Measurements from ENCODE around the gene ISG15. TPM values are rescaled to one million over a fixed set of nuclear protein-coding genes. Genes with fewer than 3 reads are reported as not detected.

ISG15 gene
- total and polyA plus RNA-seq, 9 of the 15 experiments (the other 6 are each of a cell fraction or from before 2014, with no cell fraction given), result 0.40 to 58.3 (median 12.2) TPM

DNA sequence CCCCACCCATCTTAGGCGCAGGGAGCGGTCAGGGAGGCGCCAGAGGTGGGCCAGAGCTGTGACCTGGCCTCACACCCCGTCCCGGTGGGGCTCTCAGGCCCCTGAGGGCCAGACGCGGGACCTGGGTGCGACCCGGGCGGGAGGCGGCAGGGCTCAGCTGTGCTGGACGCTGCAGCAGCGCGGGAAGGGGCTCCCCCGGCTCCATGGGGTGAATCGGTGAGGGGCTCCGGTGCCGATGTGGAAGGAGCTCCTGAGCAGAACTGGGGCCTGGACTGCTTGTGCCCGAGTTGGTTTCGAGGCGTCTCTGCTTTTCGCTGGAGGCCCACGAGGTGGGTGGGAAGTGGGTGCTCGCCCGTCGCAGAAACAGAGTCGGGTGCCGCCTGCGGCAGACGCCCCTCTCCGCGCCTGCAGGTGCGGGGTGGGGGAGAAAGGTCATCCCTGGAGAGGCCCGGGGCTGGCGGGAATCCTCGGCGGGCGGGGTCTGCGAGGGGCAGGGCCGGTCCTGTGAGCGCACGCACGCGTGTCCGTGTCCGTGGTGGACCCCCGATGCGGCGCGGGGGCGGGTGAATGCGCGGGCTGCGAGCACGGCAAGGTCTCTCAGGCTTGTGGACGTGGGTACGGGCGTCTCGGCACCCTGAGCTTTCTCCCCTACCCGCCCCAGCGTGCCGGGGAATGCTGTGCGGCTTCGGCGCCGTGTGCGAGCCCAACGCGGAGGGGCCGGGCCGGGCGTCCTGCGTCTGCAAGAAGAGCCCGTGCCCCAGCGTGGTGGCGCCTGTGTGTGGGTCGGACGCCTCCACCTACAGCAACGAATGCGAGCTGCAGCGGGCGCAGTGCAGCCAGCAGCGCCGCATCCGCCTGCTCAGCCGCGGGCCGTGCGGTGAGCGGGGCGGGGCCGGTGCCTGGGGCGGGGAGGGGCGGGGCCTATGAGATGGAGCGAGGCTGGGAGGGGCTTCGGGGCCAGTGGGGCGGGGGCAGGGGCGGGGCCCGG lies 27.0 kb downstream of the ISG15 start (continued):
- TF ChIP-seq NCOR1 (IDR thresholded peaks at IDR 0.05) (no peak), JUND (IDR thresholded peaks at IDR 0.05; ENCODE audit: borderline replicate concordance, low read depth, low read length) (no peak), JUND (tag; IDR thresholded peaks at IDR 0.05; ENCODE audit: borderline replicate concordance, low read depth, low read length) (no peak; the same call in 2 of the 3 replicates), LEF1 (IDR thresholded peaks at IDR 0.05) (no peak), ETV6 (IDR thresholded peaks at IDR 0.05; ENCODE audit: borderline replicate concordance in 1 of 2, low read depth in 2 of 2, low read length in 1 of 2) (no peak), ETV6 (CRISPR knock-in tag; IDR thresholded peaks at IDR 0.05; ENCODE audit: borderline replicate concordance) (no peak), SAFB (IDR thresholded peaks at IDR 0.05; ENCODE audit: borderline replicate concordance, low read depth, low read length) (peak; percentile 97), ZBED1 (IDR thresholded peaks at IDR 0.05) (no peak), SIN3B (IDR thresholded peaks at IDR 0.05; ENCODE audit: low read depth) (no peak; the same call in 1 of the 2 replicates), ZNF143 (CRISPR knock-in tag; IDR thresholded peaks at IDR 0.05) (no peak; the same call in 1 of the 2 replicates)
- TF ChIP-seq, protein P1, sequence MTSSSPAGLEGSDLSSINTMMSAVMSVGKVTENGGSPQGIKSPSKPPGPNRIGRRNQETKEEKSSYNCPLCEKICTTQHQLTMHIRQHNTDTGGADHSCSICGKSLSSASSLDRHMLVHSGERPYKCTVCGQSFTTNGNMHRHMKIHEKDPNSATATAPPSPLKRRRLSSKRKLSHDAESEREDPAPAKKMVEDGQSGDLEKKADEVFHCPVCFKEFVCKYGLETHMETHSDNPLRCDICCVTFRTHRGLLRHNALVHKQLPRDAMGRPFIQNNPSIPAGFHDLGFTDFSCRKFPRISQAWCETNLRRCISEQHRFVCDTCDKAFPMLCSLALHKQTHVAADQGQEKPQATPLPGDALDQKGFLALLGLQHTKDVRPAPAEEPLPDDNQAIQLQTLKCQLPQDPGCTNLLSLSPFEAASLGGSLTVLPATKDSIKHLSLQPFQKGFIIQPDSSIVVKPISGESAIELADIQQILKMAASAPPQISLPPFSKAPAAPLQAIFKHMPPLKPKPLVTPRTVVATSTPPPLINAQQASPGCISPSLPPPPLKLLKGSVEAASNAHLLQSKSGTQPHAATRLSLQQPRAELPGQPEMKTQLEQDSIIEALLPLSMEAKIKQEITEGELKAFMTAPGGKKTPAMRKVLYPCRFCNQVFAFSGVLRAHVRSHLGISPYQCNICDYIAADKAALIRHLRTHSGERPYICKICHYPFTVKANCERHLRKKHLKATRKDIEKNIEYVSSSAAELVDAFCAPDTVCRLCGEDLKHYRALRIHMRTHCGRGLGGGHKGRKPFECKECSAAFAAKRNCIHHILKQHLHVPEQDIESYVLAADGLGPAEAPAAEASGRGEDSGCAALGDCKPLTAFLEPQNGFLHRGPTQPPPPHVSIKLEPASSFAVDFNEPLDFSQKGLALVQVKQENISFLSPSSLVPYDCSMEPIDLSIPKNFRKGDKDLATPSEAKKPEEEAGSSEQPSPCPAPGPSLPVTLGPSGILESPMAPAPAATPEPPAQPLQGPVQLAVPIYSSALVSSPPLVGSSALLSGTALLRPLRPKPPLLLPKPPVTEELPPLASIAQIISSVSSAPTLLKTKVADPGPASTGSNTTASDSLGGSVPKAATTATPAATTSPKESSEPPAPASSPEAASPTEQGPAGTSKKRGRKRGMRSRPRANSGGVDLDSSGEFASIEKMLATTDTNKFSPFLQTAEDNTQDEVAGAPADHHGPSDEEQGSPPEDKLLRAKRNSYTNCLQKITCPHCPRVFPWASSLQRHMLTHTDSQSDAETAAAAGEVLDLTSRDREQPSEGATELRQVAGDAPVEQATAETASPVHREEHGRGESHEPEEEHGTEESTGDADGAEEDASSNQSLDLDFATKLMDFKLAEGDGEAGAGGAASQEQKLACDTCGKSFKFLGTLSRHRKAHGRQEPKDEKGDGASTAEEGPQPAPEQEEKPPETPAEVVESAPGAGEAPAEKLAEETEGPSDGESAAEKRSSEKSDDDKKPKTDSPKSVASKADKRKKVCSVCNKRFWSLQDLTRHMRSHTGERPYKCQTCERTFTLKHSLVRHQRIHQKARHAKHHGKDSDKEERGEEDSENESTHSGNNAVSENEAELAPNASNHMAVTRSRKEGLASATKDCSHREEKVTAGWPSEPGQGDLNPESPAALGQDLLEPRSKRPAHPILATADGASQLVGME (CRISPR knock-in tag; IDR thresholded peaks at IDR 0.05), result 0 out of 2 replicates have a peak, but pooled peaks have one; percentile 51
- TF ChIP-seq, protein P2, sequence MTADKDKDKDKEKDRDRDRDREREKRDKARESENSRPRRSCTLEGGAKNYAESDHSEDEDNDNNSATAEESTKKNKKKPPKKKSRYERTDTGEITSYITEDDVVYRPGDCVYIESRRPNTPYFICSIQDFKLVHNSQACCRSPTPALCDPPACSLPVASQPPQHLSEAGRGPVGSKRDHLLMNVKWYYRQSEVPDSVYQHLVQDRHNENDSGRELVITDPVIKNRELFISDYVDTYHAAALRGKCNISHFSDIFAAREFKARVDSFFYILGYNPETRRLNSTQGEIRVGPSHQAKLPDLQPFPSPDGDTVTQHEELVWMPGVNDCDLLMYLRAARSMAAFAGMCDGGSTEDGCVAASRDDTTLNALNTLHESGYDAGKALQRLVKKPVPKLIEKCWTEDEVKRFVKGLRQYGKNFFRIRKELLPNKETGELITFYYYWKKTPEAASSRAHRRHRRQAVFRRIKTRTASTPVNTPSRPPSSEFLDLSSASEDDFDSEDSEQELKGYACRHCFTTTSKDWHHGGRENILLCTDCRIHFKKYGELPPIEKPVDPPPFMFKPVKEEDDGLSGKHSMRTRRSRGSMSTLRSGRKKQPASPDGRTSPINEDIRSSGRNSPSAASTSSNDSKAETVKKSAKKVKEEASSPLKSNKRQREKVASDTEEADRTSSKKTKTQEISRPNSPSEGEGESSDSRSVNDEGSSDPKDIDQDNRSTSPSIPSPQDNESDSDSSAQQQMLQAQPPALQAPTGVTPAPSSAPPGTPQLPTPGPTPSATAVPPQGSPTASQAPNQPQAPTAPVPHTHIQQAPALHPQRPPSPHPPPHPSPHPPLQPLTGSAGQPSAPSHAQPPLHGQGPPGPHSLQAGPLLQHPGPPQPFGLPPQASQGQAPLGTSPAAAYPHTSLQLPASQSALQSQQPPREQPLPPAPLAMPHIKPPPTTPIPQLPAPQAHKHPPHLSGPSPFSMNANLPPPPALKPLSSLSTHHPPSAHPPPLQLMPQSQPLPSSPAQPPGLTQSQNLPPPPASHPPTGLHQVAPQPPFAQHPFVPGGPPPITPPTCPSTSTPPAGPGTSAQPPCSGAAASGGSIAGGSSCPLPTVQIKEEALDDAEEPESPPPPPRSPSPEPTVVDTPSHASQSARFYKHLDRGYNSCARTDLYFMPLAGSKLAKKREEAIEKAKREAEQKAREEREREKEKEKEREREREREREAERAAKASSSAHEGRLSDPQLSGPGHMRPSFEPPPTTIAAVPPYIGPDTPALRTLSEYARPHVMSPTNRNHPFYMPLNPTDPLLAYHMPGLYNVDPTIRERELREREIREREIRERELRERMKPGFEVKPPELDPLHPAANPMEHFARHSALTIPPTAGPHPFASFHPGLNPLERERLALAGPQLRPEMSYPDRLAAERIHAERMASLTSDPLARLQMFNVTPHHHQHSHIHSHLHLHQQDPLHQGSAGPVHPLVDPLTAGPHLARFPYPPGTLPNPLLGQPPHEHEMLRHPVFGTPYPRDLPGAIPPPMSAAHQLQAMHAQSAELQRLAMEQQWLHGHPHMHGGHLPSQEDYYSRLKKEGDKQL (CRISPR knock-in tag; IDR thresholded peaks at IDR 0.05; ENCODE audit: borderline replicate concordance), result no peak
- TF ChIP-seq, protein P3, sequence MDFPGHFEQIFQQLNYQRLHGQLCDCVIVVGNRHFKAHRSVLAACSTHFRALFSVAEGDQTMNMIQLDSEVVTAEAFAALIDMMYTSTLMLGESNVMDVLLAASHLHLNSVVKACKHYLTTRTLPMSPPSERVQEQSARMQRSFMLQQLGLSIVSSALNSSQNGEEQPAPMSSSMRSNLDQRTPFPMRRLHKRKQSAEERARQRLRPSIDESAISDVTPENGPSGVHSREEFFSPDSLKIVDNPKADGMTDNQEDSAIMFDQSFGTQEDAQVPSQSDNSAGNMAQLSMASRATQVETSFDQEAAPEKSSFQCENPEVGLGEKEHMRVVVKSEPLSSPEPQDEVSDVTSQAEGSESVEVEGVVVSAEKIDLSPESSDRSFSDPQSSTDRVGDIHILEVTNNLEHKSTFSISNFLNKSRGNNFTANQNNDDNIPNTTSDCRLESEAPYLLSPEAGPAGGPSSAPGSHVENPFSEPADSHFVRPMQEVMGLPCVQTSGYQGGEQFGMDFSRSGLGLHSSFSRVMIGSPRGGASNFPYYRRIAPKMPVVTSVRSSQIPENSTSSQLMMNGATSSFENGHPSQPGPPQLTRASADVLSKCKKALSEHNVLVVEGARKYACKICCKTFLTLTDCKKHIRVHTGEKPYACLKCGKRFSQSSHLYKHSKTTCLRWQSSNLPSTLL (IDR thresholded peaks at IDR 0.05), result no peak
